Skeletal muscle satellite cell (primary cell): Measurements from ENCODE around the gene PECR. TPM values are rescaled to one million over a fixed set of nuclear protein-coding genes. Genes with fewer than 3 reads are reported as not detected.

Source experiments
- H3K27me3 ChIP-seq: 2 replicates; pipeline ENCODE4 v1.7.0; 2013; ENCODE audit warnings: low read length; ENCODE audit not compliant: control insufficient read depth, insufficient read depth
- H3K36me3 ChIP-seq: 2 replicates; pipeline ENCODE4 v1.7.0; 2013; ENCODE audit warnings: mild to moderate bottlenecking, control low read depth, low read length; ENCODE audit not compliant: insufficient read depth
- H3K4me1 ChIP-seq: 2 replicates; pipeline ENCODE4 v1.7.0; 2013; ENCODE audit warnings: low read length; ENCODE audit not compliant: control insufficient read depth, insufficient read depth
- H3K4me2 ChIP-seq: 2 replicates; pipeline ENCODE4 v1.7.0; 2013; ENCODE audit warnings: mild to moderate bottlenecking, low read length
- H3K4me3 ChIP-seq: 2 replicates; pipeline ENCODE4 v1.7.0; 2013; ENCODE audit warnings: low read length
- H3K9ac ChIP-seq: 2 replicates; pipeline ENCODE4 v1.7.0; 2013; ENCODE audit warnings: mild to moderate bottlenecking, low read depth, low read length, moderate library complexity
- H3K9me3 ChIP-seq: replicated peaks from 2 replicates; pipeline ENCODE4 v1.7.0; 2013; ENCODE audit warnings: mild to moderate bottlenecking, control low read depth, low read length
- total RNA-seq: library from RNA; depleted of rRNA; stranded (reverse); fragments of >200 nt; gene quantifications from 2 replicates; pipeline ENCODE4 v1.2.3, GENCODE V29; 2012; rRNA removed

Gene PECR
- total RNA-seq = 7.6 and 11.7 TPM in 2 replicates

DNA sequence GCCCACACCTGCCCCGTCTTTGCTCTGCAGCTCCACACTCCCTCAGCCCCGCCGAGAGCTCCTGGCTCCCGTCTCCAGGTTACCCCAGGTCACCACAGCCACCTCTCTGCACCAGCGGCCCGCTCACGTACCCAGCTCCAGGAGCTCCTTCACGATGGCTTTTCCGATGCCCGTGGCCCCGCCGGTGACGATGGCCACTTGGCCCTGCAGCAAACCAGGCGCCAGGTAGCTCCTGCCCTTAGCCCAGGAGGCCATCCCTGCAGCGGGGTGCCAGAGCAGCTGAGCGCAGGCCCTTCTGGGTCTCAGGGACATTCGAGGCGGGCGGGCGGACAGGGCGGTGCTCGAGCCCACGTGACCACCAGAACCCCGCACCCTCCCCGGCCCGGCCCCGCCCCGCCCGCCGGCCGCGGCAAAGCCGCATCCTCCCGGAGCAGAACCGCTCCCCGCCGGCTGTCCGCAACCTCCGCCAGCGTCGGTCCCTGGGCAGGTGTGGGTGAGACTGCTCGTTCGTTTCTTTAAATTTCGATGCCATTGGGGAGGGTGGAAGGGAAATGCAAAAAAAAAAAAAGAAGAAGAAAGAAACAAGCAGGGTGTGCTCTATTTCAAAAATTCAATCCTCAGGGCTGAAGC is at the start of gene PECR, which contains the start of gene TMEM169:
Gene PECR (minus strand): TSS at position 323 of the 630 bp plus-strand sequence. CDS start 68 bp downstream, at position 255.
Gene TMEM169 (plus strand): TSS at position 433 of the 630 bp plus-strand sequence. CDS start 14,045 bp downstream, outside the sequence.
- H3K9me3 ChIP-seq = no peaks in the 10 kb centered on the region
- H3K9ac ChIP-seq = peak within 1 kb of the TSS; percentile 90
- no peaks in the 10 kb centered on the region for H3K36me3 ChIP-seq
- peak within 1 kb of the TSS; percentile 97 for H3K4me3 ChIP-seq
- H3K27me3 ChIP-seq = no peaks in the 10 kb centered on the region
- peak within 1 kb of the TSS; percentile 100 for H3K4me2 ChIP-seq
- H3K4me1 ChIP-seq = peaks cover 38% of the 10 kb centered on the region

DNA sequence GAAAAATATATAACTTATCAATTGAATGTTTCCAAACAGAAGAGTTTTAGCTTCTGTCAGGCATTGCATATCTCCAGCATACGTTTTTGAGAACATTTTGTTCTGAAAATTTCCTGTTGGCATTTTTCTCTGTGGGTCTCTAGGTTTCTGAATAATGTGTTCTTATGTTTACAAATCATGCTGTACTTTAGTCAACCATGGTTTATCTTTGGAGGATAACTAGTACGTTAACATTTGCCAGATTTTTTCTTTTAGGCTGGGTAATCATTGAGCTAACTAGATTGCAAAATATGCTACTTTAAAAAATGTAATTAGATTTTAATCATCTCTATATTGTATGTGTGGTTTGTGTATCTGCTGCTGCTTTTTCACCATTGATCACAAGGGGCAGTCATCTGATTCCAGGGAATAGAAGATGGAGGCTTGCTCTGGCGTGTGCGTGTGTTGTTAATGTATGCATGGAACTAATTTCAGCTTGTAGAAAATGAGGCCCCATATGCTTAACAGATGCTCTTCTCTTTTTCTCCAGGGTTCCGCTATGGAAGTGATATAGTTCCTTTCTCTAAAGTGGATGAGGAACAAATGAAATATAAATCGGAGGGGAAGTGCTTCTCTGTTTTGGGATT is 48.9 kb upstream of the PECR start:
- no peak overlapping the region for H3K4me3 ChIP-seq
- H3K4me1 ChIP-seq = no peaks in the 10 kb centered on the region
- H3K9ac ChIP-seq = no peak overlapping the region
- H3K9me3 ChIP-seq = no peaks in the 10 kb centered on the region
- no peak overlapping the region for H3K4me2 ChIP-seq
- H3K27me3 ChIP-seq = no peaks in the 10 kb centered on the region
- H3K36me3 ChIP-seq = peaks cover 96% of the 10 kb centered on the region

DNA sequence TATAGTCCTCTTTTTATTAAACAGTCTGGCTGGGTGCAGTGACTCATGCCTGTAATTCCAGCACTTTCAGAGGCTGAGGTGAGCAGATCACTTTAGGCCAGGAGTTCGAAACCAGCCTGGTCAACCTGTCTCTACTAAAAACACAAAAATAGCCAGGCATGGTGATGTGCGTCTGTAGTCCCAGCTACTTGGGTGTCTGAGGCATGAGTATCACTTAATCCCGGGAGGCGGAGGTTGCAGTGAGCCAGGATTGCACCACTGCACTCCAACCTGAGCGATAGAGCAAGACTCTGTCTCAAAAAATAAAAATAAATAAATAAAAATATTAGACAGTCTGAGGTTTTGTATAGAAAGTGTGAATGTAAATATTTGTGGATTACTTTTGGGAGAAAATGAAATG is 45.3 kb upstream of the PECR start:
- no peak overlapping the region for H3K9ac ChIP-seq
- H3K4me1 ChIP-seq = no peaks in the 10 kb centered on the region
- no peak overlapping the region for H3K4me3 ChIP-seq
- H3K9me3 ChIP-seq = no peaks in the 10 kb centered on the region
- peaks cover 92% of the 10 kb centered on the region for H3K36me3 ChIP-seq
- H3K27me3 ChIP-seq = no peaks in the 10 kb centered on the region
- no peak overlapping the region for H3K4me2 ChIP-seq

DNA sequence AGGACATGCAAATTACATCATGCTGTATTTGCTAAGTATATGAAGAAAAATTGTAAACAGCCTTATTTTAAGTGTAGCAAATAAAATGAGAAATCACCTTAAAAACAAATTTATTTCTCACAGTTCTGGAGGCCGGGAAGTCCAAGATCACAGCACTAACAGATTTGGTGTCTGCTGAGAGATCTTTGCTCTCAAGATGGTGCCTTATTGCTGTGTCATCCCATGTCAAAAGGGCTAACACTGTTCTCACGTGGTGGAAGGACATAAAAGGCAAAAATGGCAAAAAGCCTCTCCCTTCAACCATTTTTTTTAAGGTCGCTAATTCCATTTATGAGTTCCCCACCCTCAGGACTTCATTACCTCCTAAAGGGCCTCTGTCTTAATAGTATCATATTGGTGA is 39.6 kb upstream of the PECR start:
- Histone ChIP-seq H3K36me3 (peaks cover 96% of the 10 kb centered on the region), H3K4me3 (no peak overlapping the region), H3K27me3 (no peaks in the 10 kb centered on the region), H3K4me2 (no peak overlapping the region), H3K4me1 (peaks cover 13% of the 10 kb centered on the region), H3K9ac (no peak overlapping the region), H3K9me3 (no peaks in the 10 kb centered on the region)

DNA sequence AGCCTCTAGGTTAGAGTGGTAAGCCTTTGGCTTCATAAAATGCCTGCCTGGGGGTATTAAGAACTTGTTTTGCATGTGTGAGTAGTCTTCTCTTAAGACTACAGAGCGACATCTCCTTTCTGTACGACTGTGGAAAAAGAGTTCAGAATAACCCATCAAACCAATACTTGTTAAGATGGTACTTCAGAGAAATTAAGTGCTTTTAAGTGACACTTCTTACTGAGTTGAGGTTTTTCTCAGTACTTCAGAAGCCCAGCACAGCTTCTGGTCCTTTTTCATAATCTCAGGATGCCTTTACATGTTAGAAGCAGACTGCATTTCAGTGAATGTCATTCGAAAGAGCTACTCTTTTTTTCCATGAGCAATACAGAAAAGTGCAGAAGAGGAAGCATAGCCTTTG is 38.4 kb upstream of the PECR start:
- Histone ChIP-seq H3K4me1 (peaks cover 22% of the 10 kb centered on the region), H3K27me3 (no peaks in the 10 kb centered on the region), H3K9me3 (no peaks in the 10 kb centered on the region), H3K36me3 (peaks cover 90% of the 10 kb centered on the region), H3K9ac (no peak overlapping the region), H3K4me3 (no peak overlapping the region), H3K4me2 (no peak overlapping the region)

DNA sequence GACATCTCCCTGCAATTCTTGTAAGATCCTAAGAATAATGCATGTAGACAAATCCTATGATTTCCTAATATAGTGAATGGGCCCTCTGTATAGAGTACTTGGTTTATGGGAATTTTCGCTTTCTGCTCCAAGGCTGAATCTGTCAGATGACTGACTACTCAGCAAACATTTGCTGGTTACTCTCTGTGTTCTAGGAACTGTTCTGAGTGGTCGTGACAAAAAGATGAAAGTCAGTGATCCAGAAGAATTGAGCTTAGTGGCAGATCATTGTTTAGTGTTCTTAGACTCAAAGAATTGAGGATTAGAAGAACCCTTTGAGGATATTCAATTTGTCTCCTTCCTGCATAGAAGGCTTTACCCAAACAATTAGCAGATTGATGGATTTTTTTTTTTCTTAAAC is 37.5 kb upstream of the PECR start:
- Histone ChIP-seq H3K27me3 (no peaks in the 10 kb centered on the region), H3K9ac (no peak overlapping the region), H3K4me1 (peaks cover 22% of the 10 kb centered on the region), H3K36me3 (peaks cover 86% of the 10 kb centered on the region), H3K4me3 (no peak overlapping the region), H3K9me3 (no peaks in the 10 kb centered on the region), H3K4me2 (no peak overlapping the region)

DNA sequence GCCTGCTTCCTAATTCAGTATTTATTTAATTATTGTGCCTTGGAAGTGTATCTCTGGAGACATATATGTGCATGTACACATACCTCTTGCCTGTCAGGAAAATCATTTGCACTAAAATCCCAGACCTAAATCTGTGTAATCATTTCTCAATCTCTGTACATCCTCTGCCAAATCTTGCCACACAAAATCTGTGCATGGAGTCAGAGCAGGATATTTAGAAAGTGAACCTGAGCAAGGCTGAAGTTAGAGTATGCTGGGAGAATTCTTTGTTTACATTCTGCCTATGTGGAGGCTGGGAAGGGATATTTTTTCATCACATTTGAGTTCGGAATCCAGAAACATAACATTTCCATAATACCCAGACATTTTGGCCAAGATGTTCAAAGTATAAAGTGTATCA is 36.9 kb upstream of the PECR start:
- H3K4me1 ChIP-seq = peaks cover 22% of the 10 kb centered on the region
- no peaks in the 10 kb centered on the region for H3K27me3 ChIP-seq

DNA sequence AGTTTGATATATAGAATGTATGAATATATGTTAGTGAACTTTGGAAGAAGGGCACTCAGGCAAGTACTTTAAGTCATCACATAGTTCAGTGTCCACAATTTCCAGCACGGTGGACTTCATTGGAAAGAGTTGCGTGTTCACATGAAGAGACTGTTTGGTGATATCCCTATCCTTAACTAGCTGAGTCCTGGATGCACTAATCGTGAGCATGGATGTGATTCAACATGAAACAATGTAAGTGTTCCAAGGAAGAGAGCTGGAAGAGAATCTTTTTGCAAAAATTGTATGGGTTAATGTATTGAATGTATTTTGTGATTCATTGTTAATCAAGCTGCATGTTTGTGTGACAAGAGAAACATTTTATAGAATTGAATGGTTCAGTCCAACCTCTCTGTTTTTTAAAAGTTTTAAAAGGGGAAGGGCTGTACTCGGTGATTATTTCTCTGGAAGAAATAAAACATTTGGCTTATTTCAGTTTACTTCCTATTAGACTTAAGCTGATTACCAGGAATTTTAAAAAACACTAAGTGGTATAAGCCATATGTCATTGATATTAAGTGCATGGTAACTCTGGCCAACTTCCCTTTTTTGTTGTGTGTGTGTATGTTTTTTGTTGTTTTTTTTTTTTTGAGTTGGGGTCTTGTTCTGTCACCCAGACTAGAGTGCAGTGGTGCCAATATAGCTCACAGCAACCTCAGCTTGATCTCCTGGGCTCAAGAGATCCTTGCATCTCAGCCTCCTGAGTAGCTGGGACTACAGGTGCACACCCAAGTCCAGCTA is 36.1 kb upstream of the PECR start:
- Histone ChIP-seq H3K36me3 (peaks cover 88% of the 10 kb centered on the region), H3K4me1 (peaks cover 22% of the 10 kb centered on the region), H3K27me3 (no peaks in the 10 kb centered on the region), H3K4me2 (no peak overlapping the region), H3K9me3 (no peaks in the 10 kb centered on the region), H3K4me3 (no peak overlapping the region), H3K9ac (no peak overlapping the region)

More for the DNA sequence above, 36.9 kb upstream of the PECR start:
- Histone ChIP-seq H3K4me3 (no peak overlapping the region), H3K9ac (no peak overlapping the region), H3K36me3 (peaks cover 87% of the 10 kb centered on the region), H3K4me2 (no peak overlapping the region), H3K9me3 (no peaks in the 10 kb centered on the region)

DNA sequence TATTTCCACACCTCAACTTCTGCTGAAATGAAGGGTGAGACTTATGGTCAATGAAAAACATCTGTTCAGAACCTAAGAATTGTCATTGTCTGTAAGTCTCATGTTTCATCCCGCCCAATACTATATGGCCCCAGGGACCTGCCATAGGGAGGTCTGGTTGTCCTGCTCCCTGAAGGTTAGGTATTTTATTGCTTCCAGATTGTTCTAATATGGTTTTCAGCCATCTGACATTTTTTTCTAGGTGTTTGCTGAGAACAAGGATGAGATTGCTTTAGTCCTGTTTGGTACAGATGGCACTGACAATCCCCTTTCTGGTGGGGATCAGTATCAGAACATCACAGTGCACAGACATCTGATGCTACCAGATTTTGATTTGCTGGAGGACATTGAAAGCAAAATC is 34.8 kb upstream of the PECR start:
- Histone ChIP-seq H3K4me3 (no peak overlapping the region), H3K36me3 (peaks cover 88% of the 10 kb centered on the region), H3K27me3 (no peaks in the 10 kb centered on the region), H3K9ac (no peak overlapping the region), H3K9me3 (no peaks in the 10 kb centered on the region), H3K4me1 (peaks cover 29% of the 10 kb centered on the region), H3K4me2 (no peak overlapping the region)

DNA sequence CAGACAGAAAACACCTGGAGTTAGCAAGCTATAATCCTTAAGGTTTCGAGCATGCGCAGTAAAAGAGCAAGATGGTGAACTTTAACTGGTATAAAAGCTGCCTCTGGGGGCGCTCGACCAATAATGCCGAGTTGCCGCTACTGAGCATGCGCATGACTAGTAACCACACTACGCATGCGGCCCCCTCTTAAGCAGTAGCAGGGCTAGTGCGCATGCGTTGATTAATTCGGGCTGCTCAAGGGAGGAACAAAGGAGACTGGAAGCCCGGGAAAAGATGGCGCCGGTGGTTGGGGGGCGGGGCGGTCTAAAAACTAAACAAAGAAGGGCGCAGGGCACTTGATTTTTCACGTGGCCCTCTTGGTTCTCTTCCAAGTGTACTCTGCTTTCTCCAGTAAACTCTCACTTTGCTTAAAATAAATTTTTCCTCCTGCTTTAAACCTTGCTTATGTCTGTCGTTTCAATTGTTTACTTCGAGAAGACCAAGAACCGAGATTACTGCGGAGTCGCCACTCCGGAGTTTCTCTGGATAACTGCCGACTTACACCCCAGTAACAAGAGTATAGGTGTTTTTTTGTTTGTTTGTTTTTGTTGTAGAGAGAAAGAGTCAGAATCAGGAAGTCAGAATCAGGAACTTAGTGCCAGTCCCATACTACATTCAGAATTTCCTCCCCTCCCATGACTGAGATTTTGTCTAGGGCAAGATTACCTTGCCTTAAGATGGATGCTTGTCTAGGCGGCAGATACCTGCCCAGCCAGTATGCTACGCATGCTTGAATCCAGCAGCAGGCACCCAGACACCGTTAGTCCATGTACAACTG is 33.3 kb upstream of the PECR start:
- H3K4me2 ChIP-seq = peak overlapping the region; percentile 86
- H3K9me3 ChIP-seq = no peaks in the 10 kb centered on the region
- peak overlapping the region; percentile 86 for H3K9ac ChIP-seq
- H3K4me3 ChIP-seq = peak overlapping the region; percentile 68
- peaks cover 39% of the 10 kb centered on the region for H3K4me1 ChIP-seq
- peaks cover 83% of the 10 kb centered on the region for H3K36me3 ChIP-seq
- no peaks in the 10 kb centered on the region for H3K27me3 ChIP-seq

DNA sequence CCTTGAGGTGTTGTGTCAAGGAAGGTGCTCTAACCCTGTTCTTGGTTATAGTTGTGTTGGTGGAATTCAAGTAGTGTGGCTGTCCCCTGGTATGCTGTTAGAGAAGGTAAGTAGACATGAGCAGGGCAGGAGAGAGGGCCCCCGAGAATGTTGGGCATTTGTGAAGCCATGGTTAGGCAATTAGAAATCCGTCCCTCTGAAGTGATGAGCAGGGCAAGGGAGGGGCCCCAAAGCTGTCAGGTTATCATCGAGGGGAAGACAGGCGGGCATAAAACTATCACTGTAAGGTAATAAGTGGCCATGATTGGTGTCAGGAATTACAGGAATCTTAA is 32.7 kb upstream of the PECR start:
- Histone ChIP-seq H3K9me3 (no peaks in the 10 kb centered on the region), H3K9ac (no peak overlapping the region), H3K4me2 (no peak overlapping the region), H3K4me3 (no peak overlapping the region), H3K36me3 (peaks cover 77% of the 10 kb centered on the region), H3K4me1 (peaks cover 39% of the 10 kb centered on the region), H3K27me3 (no peaks in the 10 kb centered on the region)
